IPS-20b (cell line): ENCODE measurements around the gene RBM33.

Experiments used
- H3K27ac ChIP-seq: one replicate; pipeline ENCODE4 v1.5.1; 2013; ENCODE audit warnings: low read length
- H3K27me3 ChIP-seq: 2 replicates; pipeline ENCODE4 v1.6.1; 2013; ENCODE audit warnings: mild to moderate bottlenecking, low read length, inconsistent platforms; ENCODE audit not compliant: insufficient read depth
- H3K36me3 ChIP-seq: 2 replicates; pipeline ENCODE4 v1.6.1; 2013; ENCODE audit warnings: low read depth, mild to moderate bottlenecking, inconsistent platforms, low read length, moderate library complexity; ENCODE audit not compliant: insufficient read depth
- H3K4me1 ChIP-seq: 2 replicates; pipeline ENCODE4 v1.6.1; 2013; ENCODE audit warnings: mild to moderate bottlenecking, control low read depth, inconsistent platforms, low read length, moderate library complexity; ENCODE audit not compliant: insufficient read depth
- H3K4me3 ChIP-seq: 2 replicates; pipeline ENCODE4 v1.5.1; 2013; ENCODE audit warnings: mild to moderate bottlenecking, low read length, inconsistent platforms
- H3K9ac ChIP-seq: 2 replicates; pipeline ENCODE4 v1.6.1; 2013; ENCODE audit warnings: low read depth, mild to moderate bottlenecking, inconsistent platforms, low read length, moderate library complexity
- H3K9me3 ChIP-seq: 2 replicates; pipeline ENCODE4 v1.6.1; 2013; ENCODE audit warnings: mild to moderate bottlenecking, low read depth, low read length, inconsistent platforms; ENCODE audit not compliant: insufficient read depth

The RBM33 gene

GRCh38 chr7:155715111-155715805 is 70.8 kb downstream of the RBM33 start:
- H3K36me3 ChIP-seq: peaks cover 80% of the 10 kb centered on the region
- H3K27ac ChIP-seq: no peak overlapping the region
- no peaks in the 10 kb centered on the region for H3K4me1 ChIP-seq
- no peak overlapping the region for H3K4me3 ChIP-seq
- no peak overlapping the region for H3K9ac ChIP-seq
- no peaks in the 10 kb centered on the region for H3K9me3 ChIP-seq
- no peaks in the 10 kb centered on the region for H3K27me3 ChIP-seq

DNA sequence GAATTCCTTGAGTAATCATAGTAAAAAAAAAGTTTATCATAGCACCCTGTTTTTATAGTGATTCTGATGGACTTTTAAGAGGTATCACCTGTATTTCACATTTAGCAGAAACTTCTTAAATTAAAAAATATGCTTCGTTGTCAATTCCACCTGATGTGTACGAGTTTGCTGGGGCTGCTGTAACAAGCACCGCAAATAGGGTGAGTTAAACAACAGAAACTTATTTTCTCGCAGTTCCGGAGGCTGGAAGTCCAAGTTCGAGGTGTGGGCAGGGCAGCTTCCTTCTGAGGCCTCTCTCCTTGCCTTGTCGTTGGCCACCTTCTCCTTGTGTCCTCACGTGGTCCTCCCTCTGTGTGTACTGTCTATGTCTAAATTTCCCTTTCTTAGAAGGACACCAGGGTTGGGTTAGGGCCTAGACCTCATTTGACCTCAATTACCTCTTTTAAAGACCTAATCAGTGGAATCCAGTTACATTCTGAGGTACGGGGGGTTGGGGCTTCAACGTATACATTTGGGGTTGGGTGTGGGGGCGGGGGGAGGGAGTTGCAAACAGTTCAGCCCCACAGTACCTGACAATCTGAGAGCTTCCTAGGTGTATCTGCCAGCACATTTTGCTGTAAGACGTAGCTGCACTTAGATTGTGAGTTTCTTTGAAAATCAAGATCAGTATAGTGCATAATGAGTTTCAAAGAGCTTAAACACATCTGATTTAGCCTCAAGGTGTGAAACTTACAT is 72.7 kb downstream of the RBM33 start:
- Histone ChIP-seq H3K9me3 (no peaks in the 10 kb centered on the region), H3K27ac (no peak overlapping the region), H3K36me3 (peaks cover 62% of the 10 kb centered on the region), H3K4me1 (no peaks in the 10 kb centered on the region), H3K27me3 (no peaks in the 10 kb centered on the region), H3K9ac (no peak overlapping the region), H3K4me3 (no peak overlapping the region)

- no peak overlapping the region for H3K4me3 ChIP-seq
Observed at GRCh38 chr7:155721056-155721455, 76.6 kb downstream of the RBM33 start.

GRCh38 chr7:155722118-155722517 is 77.7 kb downstream of the RBM33 start:
- Histone ChIP-seq H3K4me3 (no peak overlapping the region), H3K27ac (no peak overlapping the region), H3K27me3 (no peaks in the 10 kb centered on the region), H3K9me3 (no peaks in the 10 kb centered on the region), H3K9ac (no peak overlapping the region), H3K4me1 (no peaks in the 10 kb centered on the region), H3K36me3 (peaks cover 32% of the 10 kb centered on the region)

More at GRCh38 chr7:155721056-155721455, 76.6 kb downstream of the RBM33 start:
- Histone ChIP-seq H3K27ac (no peak overlapping the region), H3K36me3 (peaks cover 42% of the 10 kb centered on the region), H3K27me3 (no peaks in the 10 kb centered on the region), H3K4me1 (no peaks in the 10 kb centered on the region), H3K9me3 (no peaks in the 10 kb centered on the region), H3K9ac (no peak overlapping the region)

GRCh38 chr7:155722936-155723335 is 78.5 kb downstream of the RBM33 start:
- no peaks in the 10 kb centered on the region for H3K4me1 ChIP-seq
- peaks cover 27% of the 10 kb centered on the region for H3K36me3 ChIP-seq
- H3K9me3 ChIP-seq: no peaks in the 10 kb centered on the region
- no peak overlapping the region for H3K4me3 ChIP-seq
- no peak overlapping the region for H3K9ac ChIP-seq
- H3K27me3 ChIP-seq: no peaks in the 10 kb centered on the region
- no peak overlapping the region for H3K27ac ChIP-seq

DNA sequence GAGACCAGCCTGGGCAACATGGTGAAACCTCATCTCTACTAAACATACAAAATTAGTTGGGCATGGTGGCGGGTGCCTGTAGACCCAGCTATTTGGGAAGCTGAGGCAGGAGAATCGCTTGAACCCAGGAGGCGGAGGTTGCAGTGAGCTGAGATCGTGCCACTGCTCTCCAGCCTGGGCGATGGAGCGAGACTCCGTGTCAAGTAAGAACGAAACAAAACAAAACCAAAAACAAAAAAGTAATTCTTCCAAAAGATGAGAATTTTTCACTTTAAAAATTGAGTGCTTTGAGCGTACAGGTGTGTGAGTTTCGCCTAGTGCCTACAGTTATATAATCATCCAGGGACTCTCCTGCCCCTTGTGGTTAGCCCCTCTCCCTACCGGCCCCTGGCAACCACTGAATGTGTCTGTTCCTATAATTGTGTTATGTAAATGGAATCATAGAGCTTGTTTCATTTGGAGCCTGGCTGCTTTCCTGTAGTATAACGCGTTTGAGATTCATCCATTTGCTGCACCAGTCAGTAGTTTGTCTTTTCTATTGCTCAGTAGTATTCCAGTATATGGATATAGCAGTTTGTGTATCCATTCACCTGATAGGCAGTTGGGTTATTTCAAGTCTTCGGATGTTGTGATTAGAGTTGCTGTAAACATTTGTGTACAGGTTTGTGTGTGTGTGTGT is 80.0 kb downstream of the RBM33 start:
- Histone ChIP-seq H3K36me3 (peaks cover 27% of the 10 kb centered on the region), H3K27me3 (no peaks in the 10 kb centered on the region), H3K9me3 (no peaks in the 10 kb centered on the region), H3K4me1 (no peaks in the 10 kb centered on the region), H3K9ac (no peak overlapping the region), H3K27ac (no peak overlapping the region), H3K4me3 (no peak overlapping the region)

DNA sequence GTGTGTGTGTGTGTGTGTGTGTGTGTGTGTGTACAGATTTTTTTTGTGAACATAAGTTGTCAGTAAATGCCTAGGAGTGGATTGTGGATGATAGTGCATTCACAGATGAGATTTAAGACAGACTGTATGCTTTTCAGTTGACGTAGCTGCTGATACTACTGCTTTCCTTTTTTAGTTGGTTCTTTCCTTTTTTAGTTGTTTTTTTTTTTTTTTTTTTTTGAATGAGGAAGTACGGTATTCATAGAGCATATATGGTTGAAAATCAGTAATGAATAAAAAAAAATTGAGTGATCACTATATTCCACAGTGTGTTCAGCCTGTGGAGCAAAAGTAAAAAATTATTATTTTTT is 80.5 kb downstream of the RBM33 start:
- H3K36me3 ChIP-seq: peaks cover 29% of the 10 kb centered on the region
- no peak overlapping the region for H3K4me3 ChIP-seq
- H3K9ac ChIP-seq: no peak overlapping the region
- H3K27me3 ChIP-seq: no peaks in the 10 kb centered on the region
- H3K4me1 ChIP-seq: no peaks in the 10 kb centered on the region
- H3K9me3 ChIP-seq: no peaks in the 10 kb centered on the region
- no peak overlapping the region for H3K27ac ChIP-seq

DNA sequence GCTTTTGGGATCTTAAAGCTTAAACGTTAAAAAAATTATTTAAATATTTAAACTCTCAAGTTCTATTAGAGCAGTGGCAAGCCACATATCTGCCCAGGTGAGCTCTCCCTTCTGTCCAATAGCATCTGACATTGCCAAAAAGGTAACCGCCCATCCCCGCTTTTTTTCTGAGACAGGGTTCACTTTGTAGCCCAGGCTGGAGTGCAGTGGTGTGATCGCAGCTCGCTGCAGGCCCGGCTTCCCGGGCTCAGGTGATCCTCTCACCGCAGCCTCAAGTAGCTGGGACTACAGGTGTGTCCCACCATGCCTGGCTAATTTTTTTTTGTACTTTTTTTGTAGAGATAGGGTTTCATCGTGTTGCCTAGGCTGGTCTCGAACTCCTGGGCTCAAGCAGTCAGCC is 83.2 kb downstream of the RBM33 start:
- Histone ChIP-seq H3K4me1 (no peaks in the 10 kb centered on the region), H3K27me3 (no peaks in the 10 kb centered on the region), H3K9ac (no peak overlapping the region), H3K9me3 (no peaks in the 10 kb centered on the region), H3K4me3 (no peak overlapping the region), H3K27ac (no peak overlapping the region), H3K36me3 (peaks cover 43% of the 10 kb centered on the region)

DNA sequence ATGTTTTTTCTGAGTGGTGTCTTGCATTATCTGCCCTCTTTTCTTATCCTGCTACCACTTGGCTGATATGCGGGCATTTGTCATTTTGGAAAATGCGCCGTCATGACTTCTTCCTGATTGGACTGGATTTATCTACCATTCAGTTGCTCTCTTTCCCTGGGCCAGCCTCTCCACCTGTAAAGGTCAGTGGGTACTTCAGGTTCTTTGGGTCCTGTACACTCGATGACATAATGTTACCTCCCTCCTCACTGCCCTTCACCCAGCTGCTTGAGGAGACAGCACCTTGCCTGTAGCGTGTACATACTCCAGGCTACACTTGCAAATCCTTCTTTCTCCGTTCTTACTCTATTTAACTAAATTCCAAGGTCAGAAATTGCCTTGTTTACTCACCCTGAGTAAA is 83.7 kb downstream of the RBM33 start:
- Histone ChIP-seq H3K4me1 (no peaks in the 10 kb centered on the region), H3K27me3 (no peaks in the 10 kb centered on the region)

DNA sequence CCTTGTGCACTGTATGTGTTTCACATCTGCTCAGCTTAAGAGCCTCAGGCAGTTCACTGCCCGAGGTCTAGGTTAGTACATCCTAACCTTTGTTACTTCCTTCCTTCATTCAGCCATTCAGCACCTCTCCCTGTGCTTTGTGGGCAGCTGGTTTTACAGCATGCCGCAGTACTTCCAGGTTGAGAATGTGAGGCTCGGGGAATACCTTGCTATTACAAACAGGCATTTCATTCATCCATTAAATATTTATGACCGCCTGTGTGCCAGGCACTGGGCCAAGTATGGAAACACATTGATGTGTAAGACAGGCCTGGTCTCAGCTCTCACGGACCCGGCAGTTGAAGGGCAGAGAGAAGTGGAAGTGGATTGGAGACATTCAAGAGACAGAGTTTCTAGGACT is 85.4 kb downstream of the RBM33 start:
- no peaks in the 10 kb centered on the region for H3K9me3 ChIP-seq
- H3K27ac ChIP-seq: no peak overlapping the region
- H3K4me3 ChIP-seq: no peak overlapping the region
- peaks cover 38% of the 10 kb centered on the region; the same call in 1 of the 2 replicates for H3K36me3 ChIP-seq
- H3K4me1 ChIP-seq: no peaks in the 10 kb centered on the region
- H3K27me3 ChIP-seq: no peaks in the 10 kb centered on the region
- no peak overlapping the region for H3K9ac ChIP-seq

More for the DNA sequence above, 83.7 kb downstream of the RBM33 start:
- Histone ChIP-seq H3K36me3 (peaks cover 40% of the 10 kb centered on the region), H3K9me3 (no peaks in the 10 kb centered on the region), H3K27ac (no peak overlapping the region), H3K4me3 (no peak overlapping the region), H3K9ac (no peak overlapping the region)

- no peak overlapping the region for H3K9ac ChIP-seq
- no peaks in the 10 kb centered on the region for H3K27me3 ChIP-seq
- H3K4me1 ChIP-seq: no peaks in the 10 kb centered on the region
- H3K4me3 ChIP-seq: no peak overlapping the region
- H3K36me3 ChIP-seq: peaks cover 46% of the 10 kb centered on the region; the same call in 1 of the 2 replicates
- no peak overlapping the region for H3K27ac ChIP-seq
- no peaks in the 10 kb centered on the region for H3K9me3 ChIP-seq
Observed at GRCh38 chr7:155731380-155731779, 86.9 kb downstream of the RBM33 start.

DNA sequence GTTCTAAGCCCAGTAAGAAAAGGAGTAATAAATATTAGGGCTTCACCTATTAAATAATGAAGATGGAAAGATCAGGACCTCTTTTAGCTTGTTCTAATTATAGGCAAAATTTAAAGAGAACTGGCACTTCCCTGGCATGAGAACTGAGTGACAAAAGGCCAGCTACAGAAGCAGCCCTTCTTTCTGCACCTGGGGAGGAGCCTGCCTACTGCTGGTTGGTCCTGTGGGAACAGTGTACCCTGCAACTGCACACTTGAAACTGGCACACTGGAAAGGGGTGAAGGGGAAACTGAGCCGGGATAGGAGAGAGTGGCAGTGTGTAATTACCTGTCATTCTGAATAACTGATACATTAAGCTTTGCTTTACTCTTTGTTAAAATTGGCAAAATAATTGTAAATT is 87.4 kb downstream of the RBM33 start:
- Histone ChIP-seq H3K4me3 (no peak overlapping the region), H3K27ac (no peak overlapping the region), H3K36me3 (peaks cover 48% of the 10 kb centered on the region; the same call in 1 of the 2 replicates), H3K4me1 (no peaks in the 10 kb centered on the region), H3K9me3 (no peaks in the 10 kb centered on the region), H3K27me3 (no peaks in the 10 kb centered on the region), H3K9ac (no peak overlapping the region)
